CD4-positive, alpha-beta T cell (primary cell): ENCODE results near the gene CCDC194. TPM values are rescaled to one million over a fixed set of nuclear protein-coding genes. Genes with fewer than 3 reads are reported as not detected.

Source experiments
- ATAC-seq: fragments of 200-7000 bp; cut with Tn5 transposase; one replicate; pipeline ENCODE4 v1.10.0; 2022; ENCODE audit warnings: mild to moderate bottlenecking; ENCODE audit not compliant: poor library complexity
- CTCF ChIA-PET: fragments of 350-600 bp; sonication (Branson Sonifier 250); formaldehyde crosslinking; loops from one replicate; lab custom pipeline; 2021; ENCODE audit warnings: antibody characterized with exemption, inconsistent platforms; lab: Charles Lee
- POLR2A ChIA-PET: fragments of 350-600 bp; sonication (Branson Sonifier 250); formaldehyde crosslinking; loops from one replicate; lab custom pipeline; 2021; ENCODE audit warnings: antibody characterized with exemption, inconsistent platforms; lab: Charles Lee
- DNase-seq, 14 experiments: peaks; one replicate each; pipeline ENCODE4 v3.0.0-alpha.2; 2013 to 2020; ENCODE audit warnings: mixed read lengths in 2 of 14
- H3K27ac ChIP-seq, 2 donors: one replicate each; pipeline versions ENCODE4 v1.5.1 to v1.7.0; 2013; ENCODE audit warnings: low read length in 2 of 2, low read depth in 1 of 2, mild to moderate bottlenecking in 1 of 2
- H3K27me3 ChIP-seq, 2 experiments: 1 replicate in 1 of 2; 2 replicates in 1 of 2; pipeline versions ENCODE4 v1.6.1 to v1.7.0; 2013; ENCODE audit warnings: low read length in 2 of 2, control low read depth in 1 of 2, mild to moderate bottlenecking in 1 of 2, moderate library complexity in 1 of 2; ENCODE audit not compliant: insufficient read depth in 2 of 2, control insufficient read depth in 1 of 2
- H3K36me3 ChIP-seq: one replicate; pipeline ENCODE4 v1.6.1; 2013; ENCODE audit warnings: low read length, control low read depth; ENCODE audit not compliant: insufficient read depth
- H3K4me1 ChIP-seq: one replicate; pipeline ENCODE4 v1.6.1; 2013; ENCODE audit warnings: low read length, control low read depth; ENCODE audit not compliant: insufficient read depth
- H3K4me3 ChIP-seq: one replicate; pipeline ENCODE4 v1.5.1; 2013; ENCODE audit warnings: mild to moderate bottlenecking, low read length, moderate library complexity
- H3K9me3 ChIP-seq, 2 experiments: 1 replicate in 1 of 2; 2 replicates in 1 of 2; pipeline versions ENCODE4 v1.6.1 to v1.7.0; 2013; ENCODE audit warnings: low read length in 2 of 2, mild to moderate bottlenecking in 2 of 2, control low read depth in 1 of 2, moderate library complexity in 1 of 2; ENCODE audit not compliant: control insufficient read depth in 1 of 2, insufficient read depth in 1 of 2
- H3K27ac Mint-ChIP-seq: one replicate; pipeline ENCODE4 v1.8.0; 2020; ENCODE audit warnings: mixed read lengths
- H3K27me3 Mint-ChIP-seq: one replicate; pipeline ENCODE4 v1.8.0; 2021; ENCODE audit warnings: mixed read lengths
- H3K36me3 Mint-ChIP-seq: one replicate; pipeline ENCODE4 v1.8.0; 2021; ENCODE audit warnings: low read depth, mixed read lengths
- H3K4me1 Mint-ChIP-seq: one replicate; pipeline ENCODE4 v1.8.0; 2021; ENCODE audit warnings: low read depth, mixed read lengths
- H3K4me3 Mint-ChIP-seq: one replicate; pipeline ENCODE4 v1.8.0; 2020; ENCODE audit warnings: mild to moderate bottlenecking, mixed read lengths
- H3K9me3 Mint-ChIP-seq: one replicate; pipeline ENCODE4 v1.8.0; 2020; ENCODE audit warnings: mixed read lengths
- intact Hi-C, 2 experiments: fragments of 100-400 bp; cut with DNase I in 1 of 2; cut with micrococcal nuclease in 1 of 2; formaldehyde crosslinking; loops; one replicate each; pipeline versions ENCODE4 v1.15.1 to v1.9.0; 2023 to 2025; cut with DNase I, micrococcal nuclease
- total RNA-seq, 174 experiments: library from RNA in 2 of 174; stranded (reverse) in 2 of 174; gene quantifications; one replicate each; pipeline ENCODE4 v1.2.3 and lab custom pipeline; 2021 to 2026
- TF ChIP-seq, protein P1 (sequence below): fragments of 200-600 bp; IDR thresholded peaks from one replicate; pipeline ENCODE4 v1.8.0; 2022; ENCODE audit warnings: antibody characterized with exemption, mild to moderate bottlenecking

The CCDC194 gene
- total RNA-seq, 2 experiments from 2014 or later, result not detected

DNA sequence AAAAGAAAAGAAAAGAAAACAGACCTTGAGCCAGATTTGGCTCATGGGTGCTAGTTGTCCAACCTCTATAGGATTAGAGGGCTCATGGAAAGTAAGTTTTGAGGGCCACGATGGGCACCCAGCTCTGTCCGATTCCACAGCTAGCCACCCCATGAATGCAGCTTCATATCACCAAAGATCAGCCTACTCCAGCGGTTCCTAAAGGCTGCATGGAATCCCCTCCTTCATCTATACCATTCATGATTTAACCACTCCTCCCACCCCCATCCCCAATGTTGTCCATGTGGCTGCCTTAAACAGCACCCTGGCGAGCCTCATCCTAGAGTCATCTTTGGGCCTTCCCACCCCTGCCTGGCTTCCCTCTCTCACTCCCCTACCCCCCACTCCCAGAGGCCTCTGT lies 27.9 kb upstream of the CCDC194 start:
- ATAC-seq (no peak), DNase-seq (no peak)
- no peaks in the 10 kb centered on the region for H3K27me3 ChIP-seq
- H3K27me3 Mint-ChIP-seq, result no peaks in the 10 kb centered on the region
- H3K27ac Mint-ChIP-seq, result no peak overlapping the region
- H3K36me3 Mint-ChIP-seq, result peaks cover 14% of the 10 kb centered on the region
- no peak overlapping the region for H3K27ac ChIP-seq
- H3K9me3 ChIP-seq, result no peaks in the 10 kb centered on the region
- peaks cover 27% of the 10 kb centered on the region for H3K4me1 ChIP-seq
- no peaks in the 10 kb centered on the region for H3K9me3 Mint-ChIP-seq
- H3K4me3 Mint-ChIP-seq, result peak overlapping the region; percentile 28
- peaks cover 13% of the 10 kb centered on the region for H3K36me3 ChIP-seq
- ChIA-PET CTCF (no interaction called here), POLR2A (no interaction called here)
- intact Hi-C loops, result loop anchor here in 1 of 2 experiments (2.0 kb wide), 1 partner anchor 47 kb away; no protein-coding TSS in a partner anchor
- TF ChIP-seq, protein P1, sequence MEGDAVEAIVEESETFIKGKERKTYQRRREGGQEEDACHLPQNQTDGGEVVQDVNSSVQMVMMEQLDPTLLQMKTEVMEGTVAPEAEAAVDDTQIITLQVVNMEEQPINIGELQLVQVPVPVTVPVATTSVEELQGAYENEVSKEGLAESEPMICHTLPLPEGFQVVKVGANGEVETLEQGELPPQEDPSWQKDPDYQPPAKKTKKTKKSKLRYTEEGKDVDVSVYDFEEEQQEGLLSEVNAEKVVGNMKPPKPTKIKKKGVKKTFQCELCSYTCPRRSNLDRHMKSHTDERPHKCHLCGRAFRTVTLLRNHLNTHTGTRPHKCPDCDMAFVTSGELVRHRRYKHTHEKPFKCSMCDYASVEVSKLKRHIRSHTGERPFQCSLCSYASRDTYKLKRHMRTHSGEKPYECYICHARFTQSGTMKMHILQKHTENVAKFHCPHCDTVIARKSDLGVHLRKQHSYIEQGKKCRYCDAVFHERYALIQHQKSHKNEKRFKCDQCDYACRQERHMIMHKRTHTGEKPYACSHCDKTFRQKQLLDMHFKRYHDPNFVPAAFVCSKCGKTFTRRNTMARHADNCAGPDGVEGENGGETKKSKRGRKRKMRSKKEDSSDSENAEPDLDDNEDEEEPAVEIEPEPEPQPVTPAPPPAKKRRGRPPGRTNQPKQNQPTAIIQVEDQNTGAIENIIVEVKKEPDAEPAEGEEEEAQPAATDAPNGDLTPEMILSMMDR, result no peak
- peaks cover 19% of the 10 kb centered on the region for H3K4me1 Mint-ChIP-seq
- no peak overlapping the region for H3K4me3 ChIP-seq

- no peak overlapping the region for H3K27ac Mint-ChIP-seq
- DNase-seq (peak in 8 of 14 experiments; percentile 10 to 59 (median 37)), ATAC-seq (no peak)
- Histone ChIP-seq H3K4me3 (peak overlapping the region; percentile 84), H3K36me3 (peaks cover 19% of the 10 kb centered on the region), H3K27me3 (no peaks in the 10 kb centered on the region), H3K4me1 (peaks cover 27% of the 10 kb centered on the region), H3K9me3 (no peaks in the 10 kb centered on the region), H3K27ac (no peak overlapping the region)
- ChIA-PET CTCF (interaction anchor here (2.0 to 2.8 kb wide), 2 partner anchors 15 to 34 kb away, joined by 8 read pairs; partner anchors contain the start of gene BST2), POLR2A (interaction anchor here (1.6 to 1.9 kb wide), 4 partner anchors 14 to 153 kb away, joined by 4 to 26 read pairs (median 7); partner anchors contain the start of genes BABAM1, BST2 and SLC27A1)
- H3K27me3 Mint-ChIP-seq, result no peaks in the 10 kb centered on the region
- peaks cover 19% of the 10 kb centered on the region for H3K4me1 Mint-ChIP-seq
- peak overlapping the region; percentile 94 for H3K4me3 Mint-ChIP-seq
- TF ChIP-seq, protein P1, result no peak
- no peaks in the 10 kb centered on the region for H3K9me3 Mint-ChIP-seq
- H3K36me3 Mint-ChIP-seq, result peaks cover 14% of the 10 kb centered on the region
- intact Hi-C loops, result loop anchor here in 1 of 2 experiments (2.0 kb wide), 1 partner anchor 48 kb away; no protein-coding TSS in a partner anchor
Observed at GRCh38 chr19:17420475-17420924, 26.5 kb upstream of the CCDC194 start.

DNA sequence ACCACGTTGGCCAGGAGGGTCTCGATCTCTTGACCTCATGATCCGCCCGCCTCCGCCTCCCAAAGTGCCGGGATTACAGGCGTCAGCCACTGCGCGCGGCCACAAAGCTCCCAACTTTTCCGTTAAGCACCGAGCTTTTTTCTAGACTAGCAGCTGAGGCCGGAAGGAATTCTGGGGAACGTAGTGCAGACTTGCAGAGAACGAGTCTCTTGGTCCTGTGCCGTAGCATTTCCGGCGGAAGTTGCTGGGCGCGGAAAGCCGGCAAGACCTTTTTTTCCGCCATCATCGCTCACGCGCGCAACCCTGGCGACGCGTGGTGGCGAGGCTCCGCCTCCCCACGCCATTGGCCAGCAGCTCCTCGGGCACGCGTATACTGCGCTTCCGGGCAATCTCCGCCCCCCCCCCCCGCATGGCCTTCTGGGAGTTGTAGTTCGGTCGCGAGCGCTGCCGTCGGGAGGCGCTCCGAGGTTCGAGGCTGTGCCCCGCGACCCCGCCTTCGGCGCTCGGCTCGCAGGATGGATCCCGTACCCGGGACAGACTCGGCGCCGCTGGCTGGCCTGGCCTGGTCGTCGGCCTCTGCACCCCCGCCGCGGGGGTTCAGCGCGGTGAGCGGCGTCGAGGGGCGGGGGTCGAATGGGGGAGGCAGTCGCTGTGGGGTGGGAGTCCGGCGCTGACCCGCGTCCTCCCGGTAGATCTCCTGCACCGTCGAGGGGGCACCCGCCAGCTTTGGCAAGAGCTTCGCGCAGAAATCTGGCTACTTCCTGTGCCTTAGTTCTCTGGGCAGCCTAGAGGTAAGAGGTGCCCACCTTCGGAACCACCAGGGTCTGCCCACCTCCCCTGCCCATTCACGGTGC lies 25.9 kb upstream of the CCDC194 start, which contains the start of gene MVB12A:
MVB12A (plus strand) TSS at position 427 of the 854 bp plus-strand sequence; CDS start at position 516, 89 bp downstream.
- Mint-ChIP-seq H3K27ac (peak within 1 kb of the TSS; percentile 80), H3K27me3 (no peaks in the 10 kb centered on the region), H3K4me1 (peaks cover 19% of the 10 kb centered on the region), H3K4me3 (peak within 1 kb of the TSS; percentile 94), H3K9me3 (no peaks in the 10 kb centered on the region), H3K36me3 (peaks cover 18% of the 10 kb centered on the region)
- Histone ChIP-seq H3K9me3 (no peaks in the 10 kb centered on the region), H3K4me1 (peaks cover 23% of the 10 kb centered on the region), H3K36me3 (peaks cover 25% of the 10 kb centered on the region), H3K4me3 (peak within 1 kb of the TSS; percentile 84), H3K27ac (peak within 1 kb of the TSS in 1 of 2 donors; percentile 32), H3K27me3 (no peaks in the 10 kb centered on the region)
- ChIA-PET POLR2A (interaction anchor here (0.6 to 1.9 kb wide), 23 partner anchors 14 to 1048 kb away, joined by 3 to 26 read pairs (median 4); partner anchors contain the start of genes ANO8, BABAM1, BST2 and DDA1), CTCF (interaction anchor here (0.6 to 2.8 kb wide), 5 partner anchors 14 to 76 kb away, joined by 3 to 8 read pairs (median 8); partner anchors contain the start of gene BST2)
- intact Hi-C loops, result loop anchor here in 1 of 2 experiments (1.0 to 2.0 kb wide), 2 partner anchors 49 to 83 kb away; partner anchors contain the start of gene GTPBP3
- peak; percentile 88 to 100 (median 95) for DNase-seq
- peak; percentile 97 for ATAC-seq
- TF ChIP-seq, protein P1, result no peak
